ENCODE data around the gene EIF4EBP3.

DNA sequence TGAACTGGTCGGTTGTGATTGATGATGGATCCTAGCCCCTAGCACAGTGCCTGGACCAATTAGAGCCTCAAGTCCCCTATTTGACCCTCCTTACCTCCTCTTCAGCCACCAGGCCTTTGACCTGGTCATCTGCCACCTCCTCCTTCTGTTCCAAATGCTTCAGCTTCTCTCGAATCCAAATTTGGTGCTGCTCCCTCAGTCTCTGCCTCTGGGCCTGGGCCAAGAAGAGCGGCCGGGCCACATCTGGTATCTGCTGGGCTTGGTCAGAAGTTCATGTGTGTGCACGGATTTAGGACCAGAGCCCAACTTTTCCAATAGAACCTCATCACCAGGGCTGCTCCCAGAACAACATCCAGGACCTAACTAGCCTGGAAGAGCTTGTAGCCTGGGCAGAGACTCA, 23.6 kb downstream of the EIF4EBP3 start:
- TF ChIP-seq, protein P1, sequence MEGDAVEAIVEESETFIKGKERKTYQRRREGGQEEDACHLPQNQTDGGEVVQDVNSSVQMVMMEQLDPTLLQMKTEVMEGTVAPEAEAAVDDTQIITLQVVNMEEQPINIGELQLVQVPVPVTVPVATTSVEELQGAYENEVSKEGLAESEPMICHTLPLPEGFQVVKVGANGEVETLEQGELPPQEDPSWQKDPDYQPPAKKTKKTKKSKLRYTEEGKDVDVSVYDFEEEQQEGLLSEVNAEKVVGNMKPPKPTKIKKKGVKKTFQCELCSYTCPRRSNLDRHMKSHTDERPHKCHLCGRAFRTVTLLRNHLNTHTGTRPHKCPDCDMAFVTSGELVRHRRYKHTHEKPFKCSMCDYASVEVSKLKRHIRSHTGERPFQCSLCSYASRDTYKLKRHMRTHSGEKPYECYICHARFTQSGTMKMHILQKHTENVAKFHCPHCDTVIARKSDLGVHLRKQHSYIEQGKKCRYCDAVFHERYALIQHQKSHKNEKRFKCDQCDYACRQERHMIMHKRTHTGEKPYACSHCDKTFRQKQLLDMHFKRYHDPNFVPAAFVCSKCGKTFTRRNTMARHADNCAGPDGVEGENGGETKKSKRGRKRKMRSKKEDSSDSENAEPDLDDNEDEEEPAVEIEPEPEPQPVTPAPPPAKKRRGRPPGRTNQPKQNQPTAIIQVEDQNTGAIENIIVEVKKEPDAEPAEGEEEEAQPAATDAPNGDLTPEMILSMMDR (optimal IDR thresholded peaks at IDR 0.05 in 1 of 3, IDR thresholded peaks at IDR 0.05 in 1 of 3, conservative IDR thresholded peaks at IDR 0.05 in 1 of 3; ENCODE audit: extremely low read depth in 1 of 3, insufficient read depth in 2 of 3, low read length in 3 of 3) = no peak
- no peak for TF ChIP-seq EZH2 (IDR thresholded peaks at IDR 0.05; ENCODE audit: low read length)

All from keratinocyte (primary cell).